ENCODE data around the gene DBH. TPM values are rescaled to one million over a fixed set of nuclear protein-coding genes. Genes with fewer than 3 reads are reported as not detected.

Gene DBH
- total and polyA plus RNA-seq, 2 of the 13 experiments (the other 11 are each of a cell fraction or from before 2014, with no cell fraction given) = not detected

DNA sequence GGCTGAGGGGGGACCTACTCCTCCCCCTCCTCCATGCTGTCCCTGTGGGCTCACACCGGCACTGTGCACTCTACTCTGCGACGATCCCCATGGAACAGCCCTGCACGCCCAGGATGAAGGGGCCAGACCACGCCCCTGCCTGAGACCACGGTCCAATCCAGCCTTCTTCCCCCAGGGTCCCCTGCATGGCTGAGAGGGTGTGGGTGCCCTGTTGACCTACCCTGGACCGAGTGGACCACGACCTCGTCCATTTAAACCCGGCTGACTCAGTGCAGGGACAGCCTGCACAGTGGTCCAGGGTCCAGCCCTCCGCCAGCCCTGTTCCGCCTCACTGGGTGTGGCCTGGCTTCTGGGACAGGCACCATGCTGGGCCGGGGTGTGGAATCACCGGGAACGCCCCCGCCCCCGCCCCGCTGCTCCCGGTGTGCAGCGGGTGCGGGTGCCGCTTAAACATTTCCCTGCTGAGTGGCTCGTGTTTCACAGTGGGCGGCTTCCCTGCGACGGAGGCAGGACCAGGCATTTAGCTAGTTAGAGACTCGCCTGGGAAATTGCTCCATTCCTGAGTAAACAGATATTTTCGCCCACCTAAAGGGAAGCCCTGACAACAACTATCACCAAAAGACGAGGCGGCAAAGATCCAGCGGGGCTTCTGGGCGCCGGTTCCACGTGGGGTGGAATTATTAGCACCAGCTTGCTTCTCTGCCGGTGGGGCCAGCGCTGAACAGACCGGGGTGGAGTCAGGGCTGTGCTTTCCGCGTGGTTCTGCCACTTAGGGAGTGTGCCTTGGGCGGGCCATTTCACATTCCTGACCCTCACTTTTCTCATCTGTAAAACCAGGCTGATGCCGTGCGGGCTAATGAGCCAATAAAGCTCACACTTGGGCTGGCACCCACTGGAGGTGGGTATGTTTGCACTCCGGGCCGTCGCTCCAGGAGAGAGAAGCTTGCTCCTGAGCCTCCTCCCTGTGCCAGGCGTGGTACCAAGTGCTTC, 22.6 kb downstream of the DBH start (continued):
- TF ChIP-seq NCOR1 (IDR thresholded peaks at IDR 0.05; ENCODE audit: borderline replicate concordance, low read length) (peak; percentile 71), ARID3A (IDR thresholded peaks at IDR 0.05; ENCODE audit: low read depth, low read length) (no peak), IRF2 (CRISPR knock-in tag; IDR thresholded peaks at IDR 0.05) (peak; percentile 76), ZNF224 (CRISPR knock-in tag; IDR thresholded peaks at IDR 0.05) (0 out of 2 replicates have a peak, but pooled peaks have one; percentile 48), MEF2D (CRISPR knock-in tag; IDR thresholded peaks at IDR 0.05) (peak; percentile 49; the same call in 1 of the 2 replicates), PHF21A (CRISPR knock-in tag; IDR thresholded peaks at IDR 0.05) (peak; percentile 88), CSRNP1 (CRISPR knock-in tag; IDR thresholded peaks at IDR 0.05) (peak; percentile 60; the same call in 1 of the 2 replicates), PATZ1 (CRISPR knock-in tag; IDR thresholded peaks at IDR 0.05) (peak; percentile 79)
- TF ChIP-seq, protein P1, sequence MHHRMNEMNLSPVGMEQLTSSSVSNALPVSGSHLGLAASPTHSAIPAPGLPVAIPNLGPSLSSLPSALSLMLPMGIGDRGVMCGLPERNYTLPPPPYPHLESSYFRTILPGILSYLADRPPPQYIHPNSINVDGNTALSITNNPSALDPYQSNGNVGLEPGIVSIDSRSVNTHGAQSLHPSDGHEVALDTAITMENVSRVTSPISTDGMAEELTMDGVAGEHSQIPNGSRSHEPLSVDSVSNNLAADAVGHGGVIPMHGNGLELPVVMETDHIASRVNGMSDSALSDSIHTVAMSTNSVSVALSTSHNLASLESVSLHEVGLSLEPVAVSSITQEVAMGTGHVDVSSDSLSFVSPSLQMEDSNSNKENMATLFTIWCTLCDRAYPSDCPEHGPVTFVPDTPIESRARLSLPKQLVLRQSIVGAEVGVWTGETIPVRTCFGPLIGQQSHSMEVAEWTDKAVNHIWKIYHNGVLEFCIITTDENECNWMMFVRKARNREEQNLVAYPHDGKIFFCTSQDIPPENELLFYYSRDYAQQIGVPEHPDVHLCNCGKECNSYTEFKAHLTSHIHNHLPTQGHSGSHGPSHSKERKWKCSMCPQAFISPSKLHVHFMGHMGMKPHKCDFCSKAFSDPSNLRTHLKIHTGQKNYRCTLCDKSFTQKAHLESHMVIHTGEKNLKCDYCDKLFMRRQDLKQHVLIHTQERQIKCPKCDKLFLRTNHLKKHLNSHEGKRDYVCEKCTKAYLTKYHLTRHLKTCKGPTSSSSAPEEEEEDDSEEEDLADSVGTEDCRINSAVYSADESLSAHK (CRISPR knock-in tag; IDR thresholded peaks at IDR 0.05; ENCODE audit: borderline replicate concordance) = no peak
- TF ChIP-seq, protein P2, sequence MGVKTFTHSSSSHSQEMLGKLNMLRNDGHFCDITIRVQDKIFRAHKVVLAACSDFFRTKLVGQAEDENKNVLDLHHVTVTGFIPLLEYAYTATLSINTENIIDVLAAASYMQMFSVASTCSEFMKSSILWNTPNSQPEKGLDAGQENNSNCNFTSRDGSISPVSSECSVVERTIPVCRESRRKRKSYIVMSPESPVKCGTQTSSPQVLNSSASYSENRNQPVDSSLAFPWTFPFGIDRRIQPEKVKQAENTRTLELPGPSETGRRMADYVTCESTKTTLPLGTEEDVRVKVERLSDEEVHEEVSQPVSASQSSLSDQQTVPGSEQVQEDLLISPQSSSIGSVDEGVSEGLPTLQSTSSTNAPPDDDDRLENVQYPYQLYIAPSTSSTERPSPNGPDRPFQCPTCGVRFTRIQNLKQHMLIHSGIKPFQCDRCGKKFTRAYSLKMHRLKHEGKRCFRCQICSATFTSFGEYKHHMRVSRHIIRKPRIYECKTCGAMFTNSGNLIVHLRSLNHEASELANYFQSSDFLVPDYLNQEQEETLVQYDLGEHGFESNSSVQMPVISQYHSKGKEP (CRISPR knock-in tag; IDR thresholded peaks at IDR 0.05) = no peak
- TF ChIP-seq, protein P3, sequence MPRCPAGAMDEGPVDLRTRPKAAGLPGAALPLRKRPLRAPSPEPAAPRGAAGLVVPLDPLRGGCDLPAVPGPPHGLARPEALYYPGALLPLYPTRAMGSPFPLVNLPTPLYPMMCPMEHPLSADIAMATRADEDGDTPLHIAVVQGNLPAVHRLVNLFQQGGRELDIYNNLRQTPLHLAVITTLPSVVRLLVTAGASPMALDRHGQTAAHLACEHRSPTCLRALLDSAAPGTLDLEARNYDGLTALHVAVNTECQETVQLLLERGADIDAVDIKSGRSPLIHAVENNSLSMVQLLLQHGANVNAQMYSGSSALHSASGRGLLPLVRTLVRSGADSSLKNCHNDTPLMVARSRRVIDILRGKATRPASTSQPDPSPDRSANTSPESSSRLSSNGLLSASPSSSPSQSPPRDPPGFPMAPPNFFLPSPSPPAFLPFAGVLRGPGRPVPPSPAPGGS (CRISPR knock-in tag; IDR thresholded peaks at IDR 0.05) = 0 out of 2 replicates have a peak, but pooled peaks have one; percentile 24
- TF ChIP-seq, protein P4, sequence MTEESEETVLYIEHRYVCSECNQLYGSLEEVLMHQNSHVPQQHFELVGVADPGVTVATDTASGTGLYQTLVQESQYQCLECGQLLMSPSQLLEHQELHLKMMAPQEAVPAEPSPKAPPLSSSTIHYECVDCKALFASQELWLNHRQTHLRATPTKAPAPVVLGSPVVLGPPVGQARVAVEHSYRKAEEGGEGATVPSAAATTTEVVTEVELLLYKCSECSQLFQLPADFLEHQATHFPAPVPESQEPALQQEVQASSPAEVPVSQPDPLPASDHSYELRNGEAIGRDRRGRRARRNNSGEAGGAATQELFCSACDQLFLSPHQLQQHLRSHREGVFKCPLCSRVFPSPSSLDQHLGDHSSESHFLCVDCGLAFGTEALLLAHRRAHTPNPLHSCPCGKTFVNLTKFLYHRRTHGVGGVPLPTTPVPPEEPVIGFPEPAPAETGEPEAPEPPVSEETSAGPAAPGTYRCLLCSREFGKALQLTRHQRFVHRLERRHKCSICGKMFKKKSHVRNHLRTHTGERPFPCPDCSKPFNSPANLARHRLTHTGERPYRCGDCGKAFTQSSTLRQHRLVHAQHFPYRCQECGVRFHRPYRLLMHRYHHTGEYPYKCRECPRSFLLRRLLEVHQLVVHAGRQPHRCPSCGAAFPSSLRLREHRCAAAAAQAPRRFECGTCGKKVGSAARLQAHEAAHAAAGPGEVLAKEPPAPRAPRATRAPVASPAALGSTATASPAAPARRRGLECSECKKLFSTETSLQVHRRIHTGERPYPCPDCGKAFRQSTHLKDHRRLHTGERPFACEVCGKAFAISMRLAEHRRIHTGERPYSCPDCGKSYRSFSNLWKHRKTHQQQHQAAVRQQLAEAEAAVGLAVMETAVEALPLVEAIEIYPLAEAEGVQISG (CRISPR knock-in tag; IDR thresholded peaks at IDR 0.05) = peak; percentile 58

Data from HepG2 (cell line).